ENCODE data around the gene ADH5.

DNA sequence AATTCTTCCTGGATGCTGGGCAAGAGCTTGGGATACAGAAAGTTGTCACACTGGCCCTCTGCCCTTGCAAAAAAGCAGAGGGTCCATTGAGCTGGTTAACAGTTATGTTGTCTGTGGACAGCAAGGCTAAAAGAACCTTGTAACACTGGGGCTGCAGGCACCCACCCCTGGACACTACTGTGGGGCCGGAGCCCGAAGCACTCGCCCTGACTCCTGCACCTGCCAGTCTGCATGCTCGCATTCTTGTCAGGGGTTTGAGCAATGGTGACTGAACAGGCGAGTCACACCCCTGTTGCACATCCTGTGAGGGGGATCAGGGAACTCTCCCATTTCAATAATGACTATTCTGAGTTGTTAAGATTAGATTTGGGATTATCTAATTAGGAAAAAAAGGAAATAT, 31.9 kb upstream of the ADH5 start:
- TF ChIP-seq, protein P1, sequence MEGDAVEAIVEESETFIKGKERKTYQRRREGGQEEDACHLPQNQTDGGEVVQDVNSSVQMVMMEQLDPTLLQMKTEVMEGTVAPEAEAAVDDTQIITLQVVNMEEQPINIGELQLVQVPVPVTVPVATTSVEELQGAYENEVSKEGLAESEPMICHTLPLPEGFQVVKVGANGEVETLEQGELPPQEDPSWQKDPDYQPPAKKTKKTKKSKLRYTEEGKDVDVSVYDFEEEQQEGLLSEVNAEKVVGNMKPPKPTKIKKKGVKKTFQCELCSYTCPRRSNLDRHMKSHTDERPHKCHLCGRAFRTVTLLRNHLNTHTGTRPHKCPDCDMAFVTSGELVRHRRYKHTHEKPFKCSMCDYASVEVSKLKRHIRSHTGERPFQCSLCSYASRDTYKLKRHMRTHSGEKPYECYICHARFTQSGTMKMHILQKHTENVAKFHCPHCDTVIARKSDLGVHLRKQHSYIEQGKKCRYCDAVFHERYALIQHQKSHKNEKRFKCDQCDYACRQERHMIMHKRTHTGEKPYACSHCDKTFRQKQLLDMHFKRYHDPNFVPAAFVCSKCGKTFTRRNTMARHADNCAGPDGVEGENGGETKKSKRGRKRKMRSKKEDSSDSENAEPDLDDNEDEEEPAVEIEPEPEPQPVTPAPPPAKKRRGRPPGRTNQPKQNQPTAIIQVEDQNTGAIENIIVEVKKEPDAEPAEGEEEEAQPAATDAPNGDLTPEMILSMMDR (IDR thresholded peaks at IDR 0.05; ENCODE audit: low read length), result no peak
- no peak for TF ChIP-seq EZH2 (IDR thresholded peaks at IDR 0.05; ENCODE audit: borderline replicate concordance, low read length)

Data from OCI-LY1 (cell line).